ENCODE results near the gene MADD. TPM values are rescaled to one million over a fixed set of nuclear protein-coding genes. Genes with fewer than 3 reads are reported as not detected.

MADD gene
- total and polyA plus RNA-seq, 2 experiments from 2014 or later: 13.4 to 43.8 TPM

- Histone ChIP-seq H3K27ac (ENCODE audit: low read depth) (peak overlapping the region; percentile 95; the same call in 1 of the 2 replicates), H3F3A (replicated peaks; ENCODE audit: low read depth) (no peaks in the 10 kb centered on the region), H3K36me3 (ENCODE audit: insufficient read depth) (no peaks in the 10 kb centered on the region), H3K4me2 (peak overlapping the region; percentile 99), H4K20me1 (replicated peaks; ENCODE audit: insufficient read depth) (no peaks in the 10 kb centered on the region), H3K9me2 (ENCODE audit: insufficient read depth) (no peaks in the 10 kb centered on the region), H2AFZ (peak overlapping the region; percentile 100; the same call in 1 of the 2 replicates), H3K27me3 (ENCODE audit: insufficient read depth) (no peaks in the 10 kb centered on the region), H3K79me2 (replicated peaks; ENCODE audit: insufficient read depth) (peaks cover 19% of the 10 kb centered on the region), H3K4me1 (ENCODE audit: insufficient read depth) (peaks cover 10% of the 10 kb centered on the region), H3K4me3 (peak overlapping the region; percentile 99)
- peaks cover 16% of the 10 kb centered on the region for H3K4me1 Mint-ChIP-seq
- H3K27me3 Mint-ChIP-seq (ENCODE audit: insufficient read depth, low read depth, poor library complexity): peaks cover 14% of the 10 kb centered on the region
- H3K36me3 Mint-ChIP-seq (ENCODE audit: low read depth): peaks cover 22% of the 10 kb centered on the region
- TF ChIP-seq ETS1 (IDR thresholded peaks at IDR 0.05) (no peak), EZH2 (IDR thresholded peaks at IDR 0.05; ENCODE audit: low read depth, unreplicated experiment) (no peak), CTCF (conservative IDR thresholded peaks at IDR 0.05; ENCODE audit: low read depth in 2 of 2) (no peak), ZNF331 (CRISPR knock-in tag; IDR thresholded peaks at IDR 0.05; ENCODE audit: low read depth) (no peak), JUNB (IDR thresholded peaks at IDR 0.05; ENCODE audit: unreplicated experiment) (no peak)
- no peaks in the 10 kb centered on the region for H3K9me3 Mint-ChIP-seq
- H3K27ac Mint-ChIP-seq: peak overlapping the region; percentile 100; the same call in 1 of the 2 replicates
- peak overlapping the region; percentile 99 for H3K4me3 Mint-ChIP-seq
- DNase-seq (ENCODE audit: low spot score) (no peak), ATAC-seq (no peak)
Measured at GRCh38 chr11:47249378-47249715, 20.6 kb upstream of the MADD start.

GRCh38 chr11:47251751-47252150 is 18.2 kb upstream of the MADD start:
- Histone ChIP-seq H4K20me1 (replicated peaks; ENCODE audit: insufficient read depth) (no peaks in the 10 kb centered on the region), H3K4me1 (ENCODE audit: insufficient read depth) (peaks cover 15% of the 10 kb centered on the region), H3K27ac (ENCODE audit: low read depth) (no peak overlapping the region), H3K4me3 (no peak overlapping the region), H3K36me3 (ENCODE audit: insufficient read depth) (no peaks in the 10 kb centered on the region), H3F3A (replicated peaks; ENCODE audit: low read depth) (no peaks in the 10 kb centered on the region), H3K9me2 (ENCODE audit: insufficient read depth) (no peaks in the 10 kb centered on the region), H3K4me2 (no peak overlapping the region), H2AFZ (no peak overlapping the region), H3K27me3 (ENCODE audit: insufficient read depth) (no peaks in the 10 kb centered on the region), H3K79me2 (replicated peaks; ENCODE audit: insufficient read depth) (peaks cover 19% of the 10 kb centered on the region)
- ATAC-seq: no peak
- Mint-ChIP-seq H3K27me3 (ENCODE audit: insufficient read depth, low read depth, poor library complexity) (peaks cover 4% of the 10 kb centered on the region), H3K4me3 (no peak overlapping the region), H3K36me3 (ENCODE audit: low read depth) (peaks cover 4% of the 10 kb centered on the region; the same call in 1 of the 3 replicates), H3K4me1 (peaks cover 23% of the 10 kb centered on the region), H3K27ac (no peak overlapping the region), H3K9me3 (no peaks in the 10 kb centered on the region)
- no peak for DNase-seq (ENCODE audit: low spot score)
- TF ChIP-seq EZH2phosphoT487 (IDR thresholded peaks at IDR 0.05; ENCODE audit: unreplicated experiment) (no peak), ZNF114 (CRISPR knock-in tag; IDR thresholded peaks at IDR 0.05) (no peak), ZNF331 (CRISPR knock-in tag; IDR thresholded peaks at IDR 0.05; ENCODE audit: low read depth) (no peak), REST (IDR thresholded peaks at IDR 0.05; ENCODE audit: unreplicated experiment) (no peak), ZNF462 (CRISPR knock-in tag; IDR thresholded peaks at IDR 0.05) (no peak), EZH2 (IDR thresholded peaks at IDR 0.05; ENCODE audit: low read depth, unreplicated experiment) (no peak)

Data from GM23338 (cell line).